H1 (cell line): ENCODE results near the gene WDR64. TPM values are rescaled to one million over a fixed set of nuclear protein-coding genes. Genes with fewer than 3 reads are reported as not detected.

Experiments
- CHD7 ChIP-seq: fragments of 300-600 bp; sonication (generic); IDR thresholded peaks from 2 replicates; pipeline ENCODE4 v1.7.1; 2012; ENCODE audit warnings: low read length, moderate library complexity, mild to moderate bottlenecking, inconsistent platforms; ENCODE audit not compliant: insufficient replicate concordance
- JUND ChIP-seq: IDR thresholded peaks from 2 replicates; pipeline ENCODE4 v1.6.1; 2011; ENCODE audit warnings: mild to moderate bottlenecking, improper control_type of control experiment, low read length
- KDM4A ChIP-seq: IDR thresholded peaks from one replicate; pipeline ENCODE4 v1.7.1; 2012; ENCODE audit warnings: low read depth, mild to moderate bottlenecking, moderate library complexity, low read length, inconsistent platforms; ENCODE audit not compliant: severe bottlenecking
- TCF12 ChIP-seq: IDR thresholded peaks from 2 replicates; pipeline ENCODE4 v1.6.1; 2011; ENCODE audit warnings: low read depth, mild to moderate bottlenecking, low read length
- TEAD4 ChIP-seq: IDR thresholded peaks from 2 replicates; pipeline ENCODE4 v1.6.1; 2012; ENCODE audit warnings: low read depth, low read length, inconsistent platforms, mixed read lengths
- YY1 ChIP-seq: IDR thresholded peaks from 2 replicates; pipeline ENCODE4 v1.6.1; 2011; ENCODE audit warnings: low read depth, mild to moderate bottlenecking, low read length
- polyA plus RNA-seq, 7 experiments: library from polyadenylated mRNA; depleted of rRNA in 3 of 7; stranded (reverse) in 5 of 7; unstranded in 2 of 7; fragments of >200 nt in 5 of 7; fragments of 200-250 nt in 2 of 7; gene quantifications; 1 replicate in 5 of 7; 2 replicates in 1 of 7; 4 replicates in 1 of 7; pipeline versions ENCODE4 v1.2.1 to v1.2.3, GENCODE V29; 2011 to 2013; ENCODE audit warnings: missing spikeins in 2 of 7, mixed read lengths in 2 of 7
- total RNA-seq: library from RNA; stranded (reverse); fragmentation: NEBNext Ultra II Directional; extraction: Animal tissue kit (Norgen Biotek cat#: 25700); gene quantifications from 2 replicates; pipeline ENCODE4 v1.2.1, GENCODE V29; 2021

WDR64 gene
- total and polyA plus RNA-seq, 2 of the 8 experiments (the other 6 are each of a cell fraction or from before 2014, with no cell fraction given): 0.02 TPM; not detected in 1

GRCh38 chr1:241722947-241723346 lies 70.9 kb downstream of the WDR64 start (continued):
- no peak for TF ChIP-seq CHD7
- no peak for TF ChIP-seq TCF12
- TF ChIP-seq JUND: no peak
- no peak for TF ChIP-seq TEAD4
- no peak for TF ChIP-seq KDM4A
- TF ChIP-seq YY1: no peak
- TF ChIP-seq, all 59 proteins: peak for 0
